Spinal cord (tissue), 10 donors: ENCODE results near the gene TCF7L2. TPM values are rescaled to one million over a fixed set of nuclear protein-coding genes. Genes with fewer than 3 reads are reported as not detected.
A peak's percentile ranks its signal among the peaks of the same experiment; 100 is the strongest.
"Not testable (repeated sequence)": the region's sequence is repeated elsewhere in the genome, so short reads cannot be mapped to it uniquely, and the experiment has no call there.

Experiments used
- DNase-seq, 6 donors: peaks; one replicate each; pipeline versions ENCODE4 v3.0.0 to v3.0.0-alpha.2; 2013 to 2015; ENCODE audit warnings: low spot score in 6 of 6, low read depth in 4 of 6
- H3K27ac ChIP-seq: one replicate; pipeline ENCODE4 v1.5.1; 2013; ENCODE audit warnings: low read depth, low read length, control low read depth
- H3K27me3 ChIP-seq: one replicate; pipeline ENCODE4 v1.6.1; 2013; ENCODE audit warnings: low read length; ENCODE audit not compliant: control insufficient read depth, insufficient read depth
- H3K36me3 ChIP-seq: one replicate; pipeline ENCODE4 v1.6.1; 2013; ENCODE audit warnings: low read length; ENCODE audit not compliant: control insufficient read depth, insufficient read depth
- H3K4me1 ChIP-seq: one replicate; pipeline ENCODE4 v1.6.1; 2013; ENCODE audit warnings: low read length; ENCODE audit not compliant: control insufficient read depth, insufficient read depth
- H3K4me3 ChIP-seq: one replicate; pipeline ENCODE4 v1.5.1; 2013; ENCODE audit warnings: low read depth, low read length, control low read depth
- H3K9me3 ChIP-seq: one replicate; pipeline ENCODE4 v1.6.1; 2013; ENCODE audit warnings: low read length; ENCODE audit not compliant: control insufficient read depth, insufficient read depth
- WGBS: methylation state at CpG from one replicate; pipeline ENCODE4 v1.1.5; 2013; ENCODE audit warnings: missing lambda C conversion rate; ENCODE audit not compliant: insufficient coverage; 5-methylcytosine and 5-hydroxymethylcytosine counted together
- polyA plus RNA-seq, 2 donors: library from polyadenylated mRNA; unstranded; fragments of 120-200 nt; gene quantifications; one replicate each; pipeline ENCODE4 v1.2.1, GENCODE V29; 2013; ENCODE audit not compliant: insufficient read length in 2 of 2
- total RNA-seq, 2 donors: library from RNA; depleted of rRNA in 1 of 2; stranded (reverse); fragments of 120-200 nt in 1 of 2; fragments of >200 nt in 1 of 2; gene quantifications; one replicate each; pipeline versions ENCODE4 v1.2.3 to v1.2.4, GENCODE V29; 2013 to 2014
- donor health status: healthy.

Gene TCF7L2
- total and polyA plus RNA-seq, 4 donors: 12.9 to 75.5 (median 36.6) TPM

DNA sequence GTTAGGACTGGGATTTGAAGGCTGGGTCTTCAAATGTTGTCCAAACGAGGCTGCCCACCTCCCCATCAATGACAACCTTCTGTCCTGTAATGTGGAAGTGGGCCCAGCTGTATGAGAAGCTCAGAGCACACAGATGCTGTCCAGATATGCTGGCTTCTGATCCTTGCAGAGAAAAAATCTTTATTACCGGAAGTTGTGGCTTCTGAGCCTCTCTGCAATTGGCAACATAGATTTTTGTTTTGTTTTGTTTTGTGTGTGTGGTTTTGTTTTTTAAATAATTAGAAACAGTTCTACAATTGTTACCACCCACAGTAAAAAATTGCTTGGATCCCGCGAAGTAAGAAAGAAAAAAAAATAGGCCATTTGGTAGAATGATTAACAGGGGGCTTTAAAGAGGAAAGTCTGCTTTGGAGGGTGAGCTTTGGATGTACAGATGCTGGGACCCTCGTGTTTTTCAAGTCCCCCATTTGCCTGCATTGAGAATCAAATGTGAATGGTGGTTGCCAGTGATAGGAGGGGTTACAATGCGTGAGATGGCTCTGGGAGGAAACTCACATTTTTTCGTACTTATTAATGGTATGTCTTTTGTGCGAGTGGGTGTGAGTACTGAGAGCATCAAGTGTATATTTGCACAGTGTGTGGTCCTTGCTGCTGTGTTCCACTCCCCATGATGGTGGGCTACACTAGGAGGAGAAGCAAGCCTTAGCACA is 153.2 kb downstream of the TCF7L2 start:
- no peaks in the 10 kb centered on the region for H3K9me3 ChIP-seq
- H3K27me3 ChIP-seq: no peaks in the 10 kb centered on the region
- no peak overlapping the region for H3K4me3 ChIP-seq
- H3K36me3 ChIP-seq: no peaks in the 10 kb centered on the region
- 72% methylated on average over 4 of the region's 8 CpGs for WGBS
- H3K27ac ChIP-seq: no peak overlapping the region
- no peak for DNase-seq
- peaks cover 18% of the 10 kb centered on the region for H3K4me1 ChIP-seq

DNA sequence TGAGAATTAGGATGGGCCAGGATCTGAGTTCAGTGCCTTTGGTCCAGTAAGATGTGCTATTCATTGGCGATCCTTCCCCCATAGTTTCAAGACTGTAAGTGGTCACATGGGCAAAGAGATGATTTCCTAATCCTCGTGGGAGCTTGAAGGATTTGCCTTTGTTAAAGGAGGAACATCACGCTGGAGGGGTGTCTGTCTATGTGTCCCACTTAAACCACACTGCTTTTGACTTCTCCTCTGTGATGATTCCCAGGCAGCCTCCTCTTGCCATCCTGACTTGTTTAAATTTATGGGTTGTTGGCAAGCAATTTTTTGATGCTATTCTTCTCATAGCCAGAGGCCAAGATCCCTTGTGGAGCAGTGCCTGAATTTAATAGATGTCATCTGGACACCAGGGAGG is 154.0 kb downstream of the TCF7L2 start:
- Histone ChIP-seq H3K4me1 (peaks cover 22% of the 10 kb centered on the region), H3K27me3 (no peaks in the 10 kb centered on the region), H3K9me3 (no peaks in the 10 kb centered on the region), H3K4me3 (no peak overlapping the region), H3K27ac (no peak overlapping the region), H3K36me3 (no peaks in the 10 kb centered on the region)
- DNase-seq: no peak
- WGBS: no CpG with 5 or more reads among the region's 3 CpGs

DNA sequence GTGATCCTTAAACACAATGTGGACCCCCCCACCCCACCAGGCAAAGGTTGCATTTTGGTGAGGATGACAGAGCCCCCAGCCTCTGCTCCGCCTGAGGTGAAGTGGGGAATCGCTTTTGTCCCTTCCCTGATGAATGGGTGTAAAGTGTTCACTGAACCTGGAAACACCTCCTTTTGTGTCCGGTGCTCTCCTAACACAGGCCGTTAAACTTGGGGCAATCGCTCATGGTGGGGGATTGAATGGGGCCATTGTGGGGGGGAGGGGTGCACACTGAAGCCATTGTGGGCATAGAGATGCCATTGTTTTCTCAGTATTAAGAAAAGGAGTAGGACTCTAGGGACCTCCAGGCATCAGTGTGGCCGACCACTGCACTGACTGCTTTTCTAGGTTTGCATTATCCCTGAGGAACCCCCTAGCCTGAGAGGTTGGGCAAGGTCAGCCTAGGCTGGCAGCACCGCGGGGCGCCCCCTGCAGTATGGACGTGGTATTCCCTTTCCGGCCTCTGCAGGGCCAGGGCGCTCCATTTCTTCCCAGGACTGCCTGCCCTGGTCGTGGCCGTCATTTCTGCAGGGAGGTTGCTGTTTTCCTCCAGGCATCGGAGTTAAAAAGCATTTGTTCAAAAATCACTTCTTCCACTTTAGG is 158.3 kb downstream of the TCF7L2 start:
- H3K27ac ChIP-seq: no peak overlapping the region
- H3K27me3 ChIP-seq: no peaks in the 10 kb centered on the region
- DNase-seq: no peak
- no peaks in the 10 kb centered on the region for H3K36me3 ChIP-seq
- peaks cover 19% of the 10 kb centered on the region for H3K4me1 ChIP-seq
- 27% methylated on average over 11 of the region's 15 CpGs for WGBS
- no peaks in the 10 kb centered on the region for H3K9me3 ChIP-seq
- H3K4me3 ChIP-seq: no peak overlapping the region

DNA sequence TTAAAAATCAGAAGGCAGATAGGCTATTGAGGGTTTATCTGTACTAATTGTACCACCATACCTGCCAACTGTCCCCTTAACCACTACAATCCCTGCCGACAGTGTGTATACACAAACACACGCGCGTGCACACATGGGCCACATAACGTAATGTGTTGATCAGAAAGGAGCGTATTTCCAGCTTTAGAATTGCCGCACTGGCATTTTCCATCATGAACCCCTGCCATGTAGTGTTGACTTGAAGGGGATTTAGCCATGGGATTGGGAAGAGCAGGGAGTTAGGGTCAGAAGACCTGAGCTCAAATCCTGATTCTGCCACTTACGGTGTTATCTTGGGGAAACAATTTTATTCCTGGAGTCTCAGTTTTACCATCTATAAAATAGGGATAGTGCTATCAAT is 158.9 kb downstream of the TCF7L2 start:
- H3K9me3 ChIP-seq: no peaks in the 10 kb centered on the region
- H3K4me3 ChIP-seq: no peak overlapping the region
- peaks cover 14% of the 10 kb centered on the region for H3K4me1 ChIP-seq
- WGBS: 96% methylated on average over 4 of the region's 8 CpGs
- H3K36me3 ChIP-seq: no peaks in the 10 kb centered on the region
- DNase-seq: no peak
- H3K27me3 ChIP-seq: no peaks in the 10 kb centered on the region
- H3K27ac ChIP-seq: no peak overlapping the region

DNA sequence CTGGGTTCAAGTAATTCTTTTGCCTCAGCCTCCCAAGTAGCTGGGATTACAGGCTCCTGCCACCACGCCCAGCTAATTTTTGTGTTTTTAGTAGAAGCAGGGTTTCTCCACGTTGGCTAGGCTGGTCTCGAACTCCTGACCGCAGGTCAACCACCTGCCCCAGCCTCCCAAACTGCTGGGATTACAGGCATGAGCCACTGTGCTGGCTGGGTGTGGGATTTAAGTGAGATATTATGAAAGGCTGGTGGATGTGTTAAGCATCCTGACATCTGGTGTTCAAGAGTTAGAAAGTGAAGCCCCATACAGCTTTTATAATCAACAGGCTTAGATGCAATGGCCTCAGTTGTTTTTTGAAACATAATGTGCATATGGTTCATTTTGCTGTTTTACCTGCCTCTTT is 159.4 kb downstream of the TCF7L2 start:
- not testable (repeated sequence) for H3K4me3 ChIP-seq, H3K36me3 ChIP-seq, H3K27me3 ChIP-seq, H3K9me3 ChIP-seq, DNase-seq, H3K27ac ChIP-seq
- 88% methylated on average over 4 of the region's 4 CpGs for WGBS
- H3K4me1 ChIP-seq: peaks cover 14% of the 10 kb centered on the region

DNA sequence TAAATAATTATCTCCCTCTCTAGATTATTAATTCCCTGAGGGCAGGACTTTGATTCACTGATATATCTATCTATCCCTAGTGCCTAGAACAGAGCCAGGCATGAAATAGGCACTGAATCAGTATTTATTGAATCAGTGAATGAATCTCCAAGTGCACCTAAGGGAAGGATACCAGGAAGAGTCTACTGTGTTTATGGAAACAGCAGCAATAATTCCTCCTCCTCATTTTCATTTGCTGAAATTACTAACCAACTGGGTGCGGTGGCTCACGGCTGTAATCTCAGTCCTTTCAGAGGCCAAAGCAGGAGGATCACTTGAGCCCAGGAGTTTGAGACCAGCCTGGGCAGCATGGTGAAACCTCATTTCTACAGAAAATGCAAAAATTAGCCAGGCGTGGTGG is 161.2 kb downstream of the TCF7L2 start:
- H3K9me3 ChIP-seq: no peaks in the 10 kb centered on the region
- DNase-seq: no peak
- H3K4me1 ChIP-seq: peaks cover 11% of the 10 kb centered on the region
- H3K27me3 ChIP-seq: no peaks in the 10 kb centered on the region
- H3K4me3 ChIP-seq: no peak overlapping the region
- WGBS: 95% methylated on average over 2 of the region's 3 CpGs
- H3K36me3 ChIP-seq: no peaks in the 10 kb centered on the region
- no peak overlapping the region for H3K27ac ChIP-seq

DNA sequence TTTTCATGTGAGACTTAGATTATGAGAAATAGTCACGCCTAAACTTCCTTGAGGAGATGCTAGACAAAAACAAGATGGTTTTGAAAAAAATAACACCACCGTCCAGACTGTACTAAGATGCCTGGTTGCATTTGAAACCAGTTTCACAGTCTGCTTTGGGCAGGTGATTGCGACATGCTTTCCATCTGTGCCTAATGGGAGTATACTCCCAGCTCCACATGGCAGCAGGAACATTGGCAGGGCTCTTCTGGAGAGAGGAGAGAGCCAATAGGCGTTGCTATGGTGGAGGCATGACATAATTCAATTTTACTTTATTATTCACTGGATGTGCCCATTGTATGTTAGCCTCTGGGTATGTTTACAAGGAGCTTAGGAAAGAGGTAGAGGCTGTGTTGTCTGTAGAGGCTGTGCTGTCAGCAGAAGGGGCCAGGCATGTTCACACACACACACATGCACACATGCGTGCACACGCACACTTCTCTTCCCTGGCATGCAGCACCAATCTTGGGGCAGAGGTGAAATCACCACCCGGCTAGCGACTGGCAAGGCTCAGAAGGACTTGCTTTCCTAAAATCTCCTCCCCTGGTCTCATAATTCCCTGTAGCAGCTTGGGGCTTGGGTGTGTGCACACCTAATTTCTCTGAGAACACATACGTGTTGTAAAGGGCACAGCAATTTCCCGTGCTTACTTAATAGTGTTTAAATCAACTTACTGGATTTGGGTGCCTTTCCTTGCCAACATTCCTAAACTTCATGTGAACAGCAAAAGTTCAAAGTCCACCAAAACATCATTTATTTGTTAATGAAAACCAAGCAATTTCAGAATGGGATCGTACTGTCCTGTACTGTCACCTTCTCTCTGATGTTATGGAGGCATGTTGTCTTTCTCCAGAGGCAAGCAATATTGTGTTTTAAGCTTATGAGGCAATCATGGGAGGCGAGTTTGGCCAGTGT is 162.1 kb downstream of the TCF7L2 start:
- no peaks in the 10 kb centered on the region for H3K36me3 ChIP-seq

DNA sequence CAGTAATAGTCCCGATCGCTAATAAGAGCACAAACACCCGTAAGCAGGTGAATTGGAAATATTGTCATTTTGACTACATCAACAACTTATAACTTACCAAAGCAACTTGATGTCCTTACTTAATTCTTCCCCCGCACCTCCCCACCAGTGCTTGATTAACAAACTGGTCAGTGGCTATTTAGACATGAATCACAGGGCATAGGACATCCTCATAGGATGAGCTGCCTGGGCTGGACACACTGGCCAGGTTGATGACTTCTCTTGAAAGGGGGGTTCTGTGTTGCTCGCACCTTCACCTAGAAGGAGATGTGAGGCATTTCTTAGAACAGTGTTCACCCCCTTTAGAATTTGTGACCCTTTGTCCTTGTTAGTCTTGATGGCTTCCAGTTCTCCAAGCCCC is 163.2 kb downstream of the TCF7L2 start:
- Histone ChIP-seq H3K4me1 (peaks cover 8% of the 10 kb centered on the region), H3K4me3 (no peak overlapping the region), H3K27ac (no peak overlapping the region), H3K36me3 (no peaks in the 10 kb centered on the region), H3K9me3 (no peaks in the 10 kb centered on the region), H3K27me3 (peaks cover 3% of the 10 kb centered on the region)
- 80% methylated on average over 1 of the region's 5 CpGs for WGBS
- DNase-seq: no peak

More for the DNA sequence above, 162.1 kb downstream of the TCF7L2 start:
- Histone ChIP-seq H3K27me3 (no peaks in the 10 kb centered on the region), H3K27ac (no peak overlapping the region), H3K9me3 (no peaks in the 10 kb centered on the region), H3K4me3 (no peak overlapping the region), H3K4me1 (peaks cover 11% of the 10 kb centered on the region)
- DNase-seq: peak in 2 of 6 donors; percentile 32 to 77
- 91% methylated on average over 8 of the region's 12 CpGs for WGBS

DNA sequence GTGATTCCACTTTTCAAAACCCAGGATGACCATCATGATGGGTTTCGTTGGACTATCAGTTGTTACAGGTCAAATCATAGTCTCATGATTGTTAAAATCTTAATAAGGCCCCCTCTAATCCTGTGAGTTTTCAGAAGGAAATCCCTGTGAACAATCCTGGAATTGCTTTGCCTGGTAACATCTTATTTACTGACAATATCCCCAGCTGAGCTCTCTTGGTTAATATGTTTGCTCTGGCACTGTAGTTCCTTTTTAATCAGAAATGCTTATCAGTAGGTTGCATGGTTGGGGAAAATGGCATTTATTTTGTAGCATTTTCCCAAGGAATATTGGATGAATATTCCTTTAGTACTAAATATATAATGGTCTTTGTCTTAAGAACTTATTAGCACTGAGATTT is 163.9 kb downstream of the TCF7L2 start:
- no CpG with 5 or more reads among the region's 1 CpG for WGBS
- H3K36me3 ChIP-seq: no peaks in the 10 kb centered on the region
- peaks cover 4% of the 10 kb centered on the region for H3K4me1 ChIP-seq
- no peak overlapping the region for H3K27ac ChIP-seq
- H3K27me3 ChIP-seq: peaks cover 5% of the 10 kb centered on the region
- no peak overlapping the region for H3K4me3 ChIP-seq
- no peaks in the 10 kb centered on the region for H3K9me3 ChIP-seq
- DNase-seq: peak in 1 of 6 donors; percentile 35
